Fibroblast of lung (primary cell): ENCODE data around the gene CDS1.

Experiments used
- CTCF ChIP-seq, 2 donors: IDR thresholded peaks in 1 of 2; conservative IDR thresholded peaks in 1 of 2; 1 replicate in 1 of 2; 2 replicates in 1 of 2; pipeline ENCODE4 v1.5.1; 2011 to 2012; ENCODE audit warnings: low read length in 2 of 2, control low read depth in 1 of 2, inconsistent platforms in 1 of 2, low read depth in 1 of 2, mild to moderate bottlenecking in 1 of 2
- EZH2 ChIP-seq: IDR thresholded peaks from 2 replicates; pipeline ENCODE4 v1.5.1; 2012; ENCODE audit warnings: low read length, control low read depth, mild to moderate bottlenecking; ENCODE audit errors: missing control alignments

- TF ChIP-seq CTCF (conservative IDR thresholded peaks at IDR 0.05 in 1 of 2, IDR thresholded peaks at IDR 0.05 in 1 of 2; ENCODE audit: low read depth in 1 of 2, low read length in 2 of 2): no peak
- TF ChIP-seq EZH2: no peak
Measured at GRCh38 chr4:84689197-84689596, 106.3 kb downstream of the CDS1 start.
